ENCODE results near the gene STKLD1.
"Not testable (repeated sequence)": the region's sequence is repeated elsewhere in the genome, so short reads cannot be mapped to it uniquely, and the experiment has no call there.

Gene STKLD1

DNA sequence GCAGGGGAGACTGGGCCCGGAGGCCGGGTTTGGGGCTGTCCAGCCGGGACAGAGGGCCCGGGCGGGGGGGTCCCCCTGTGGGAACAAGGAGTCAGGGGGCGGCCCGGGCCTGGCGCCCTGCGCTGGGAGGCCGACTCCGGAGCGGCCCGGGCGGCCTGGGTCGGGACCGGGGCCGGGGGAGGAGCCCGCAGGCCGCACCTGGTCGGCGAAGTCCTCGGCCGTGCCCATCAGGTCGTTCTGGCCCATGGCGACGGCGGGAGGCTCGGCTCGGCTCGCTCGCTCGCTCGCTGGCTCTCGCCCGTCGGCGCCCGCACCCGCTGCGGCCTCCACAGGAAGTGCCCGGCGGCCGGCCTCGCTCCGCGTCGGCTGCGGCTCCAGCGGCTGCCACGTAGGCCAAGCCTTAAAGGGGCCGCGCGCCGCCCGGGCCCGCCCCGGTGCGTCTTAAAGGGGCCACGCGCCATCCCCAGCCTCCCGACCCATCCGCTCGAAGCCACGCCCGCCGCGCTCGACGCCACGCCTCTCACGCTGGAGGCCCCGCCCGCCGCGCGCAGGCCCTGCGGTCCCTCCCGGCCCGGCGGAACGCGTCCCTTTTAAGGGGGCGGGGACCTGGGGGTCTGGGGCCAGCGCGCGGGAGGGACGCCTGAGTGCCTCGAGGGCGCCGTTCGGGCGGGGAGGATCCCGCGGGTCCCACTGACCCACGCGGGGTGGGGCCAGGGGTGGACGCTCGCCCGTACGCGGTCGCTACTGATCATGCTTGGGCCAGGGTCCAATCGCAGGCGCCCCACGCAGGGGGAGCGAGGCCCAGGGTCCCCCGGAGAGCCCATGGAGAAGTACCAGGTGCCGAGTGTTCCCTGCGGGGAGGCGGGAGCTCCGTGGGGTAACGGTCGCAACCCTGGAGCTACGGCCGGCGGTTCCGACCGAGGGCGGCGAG is at the start of gene STKLD1, which contains the start of gene SURF4:
Gene STKLD1, plus strand, starts transcription at position 643 of the 931 bp plus-strand sequence. Its CDS starts 108 bp downstream, at position 751.
Gene SURF4, minus strand, starts transcription at position 337 of the 931 bp plus-strand sequence. Its CDS starts 91 bp downstream, at position 246.
- DNase-seq: peak; percentile 88

DNA sequence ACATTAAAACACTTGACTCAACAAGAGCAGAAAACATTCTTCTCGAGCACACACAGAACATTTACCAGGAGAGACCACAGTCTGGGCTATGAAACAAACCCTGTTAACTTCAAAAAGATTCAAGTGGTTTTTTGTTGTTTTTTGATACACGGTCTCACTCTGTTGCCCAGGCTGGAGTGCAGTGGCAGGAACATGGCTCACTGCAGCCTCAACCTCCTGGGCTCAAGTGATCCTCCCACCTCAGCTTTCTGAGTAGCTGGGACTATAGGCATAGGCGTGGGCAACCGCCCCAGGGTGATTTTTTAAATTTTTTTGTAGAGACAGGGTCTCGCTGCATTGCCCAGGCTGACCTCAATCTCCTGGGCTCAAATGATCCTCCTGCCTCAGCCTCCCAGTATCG is 49.1 kb upstream of the STKLD1 start:
- DNase-seq: not testable (repeated sequence)

DNA sequence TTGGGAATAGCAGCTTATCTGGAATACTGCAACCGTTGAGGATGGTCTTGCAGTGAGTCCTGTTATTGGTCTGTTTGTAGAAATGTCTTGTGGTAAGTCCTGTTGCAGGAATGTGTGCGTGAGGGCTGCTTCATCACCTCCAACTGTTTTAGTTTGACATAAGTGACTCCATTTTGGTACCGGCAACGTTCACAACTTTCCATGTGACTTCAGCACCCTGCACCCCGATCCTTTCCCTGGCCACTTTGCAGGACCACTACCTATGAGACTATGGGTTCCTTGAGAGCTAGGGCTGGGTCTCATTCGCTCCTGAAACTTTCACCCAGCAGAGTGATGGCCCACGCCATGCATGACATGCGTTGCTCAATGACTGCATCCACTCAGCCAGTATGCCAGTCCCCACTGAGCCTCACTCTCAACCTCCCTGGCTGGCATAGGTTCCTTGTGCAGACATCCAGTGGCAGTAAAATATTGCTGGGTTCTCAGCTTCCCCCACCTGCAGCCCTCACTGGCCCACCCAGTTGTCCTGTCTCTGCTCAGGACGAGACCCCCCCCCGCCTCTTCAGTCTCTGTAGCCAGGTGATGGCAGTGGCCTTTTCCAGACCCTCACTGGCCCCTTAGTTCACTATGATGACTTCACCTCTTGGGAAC is 48.2 kb upstream of the STKLD1 start:
- DNase-seq: no peak

DNA sequence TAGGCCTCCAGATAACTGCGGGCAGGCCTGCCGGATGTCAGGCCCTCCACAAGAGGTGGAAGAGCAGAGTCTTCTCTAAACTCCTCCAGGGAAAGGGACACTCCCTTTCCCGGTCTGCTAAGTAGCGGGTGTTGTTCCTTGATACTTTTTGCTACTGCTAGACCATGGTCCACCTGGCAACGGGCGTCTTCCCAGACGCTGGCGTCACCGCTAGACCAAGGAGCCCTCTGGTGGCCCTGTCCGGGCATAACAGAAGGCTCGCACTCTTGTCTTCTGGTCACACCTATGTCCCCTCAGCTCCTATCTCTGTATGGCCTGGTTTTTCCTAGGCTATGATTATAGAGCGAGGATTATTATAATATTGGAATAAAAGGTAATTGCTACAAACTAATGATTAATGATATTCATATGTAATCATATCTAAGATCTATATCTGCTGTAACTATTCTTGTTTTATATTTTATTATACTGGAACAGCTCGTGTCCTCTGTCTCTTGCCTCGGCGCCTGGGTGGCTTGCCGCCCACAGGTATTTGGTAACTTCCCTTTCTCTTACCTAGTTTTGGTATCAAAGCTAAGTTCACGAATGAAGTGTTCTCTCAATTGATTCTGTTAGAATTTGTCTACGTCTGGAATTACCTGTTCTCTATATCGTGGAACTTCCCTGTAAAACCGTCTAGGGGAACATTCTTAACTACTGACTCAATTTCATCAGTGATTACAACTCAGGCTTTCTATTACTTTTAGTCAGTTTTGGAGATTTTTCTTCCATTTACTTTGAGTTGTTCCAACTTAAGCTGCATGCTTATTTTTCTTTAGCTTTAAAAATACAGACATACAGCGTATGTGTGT is 46.6 kb upstream of the STKLD1 start:
- peak; percentile 8 for DNase-seq

DNA sequence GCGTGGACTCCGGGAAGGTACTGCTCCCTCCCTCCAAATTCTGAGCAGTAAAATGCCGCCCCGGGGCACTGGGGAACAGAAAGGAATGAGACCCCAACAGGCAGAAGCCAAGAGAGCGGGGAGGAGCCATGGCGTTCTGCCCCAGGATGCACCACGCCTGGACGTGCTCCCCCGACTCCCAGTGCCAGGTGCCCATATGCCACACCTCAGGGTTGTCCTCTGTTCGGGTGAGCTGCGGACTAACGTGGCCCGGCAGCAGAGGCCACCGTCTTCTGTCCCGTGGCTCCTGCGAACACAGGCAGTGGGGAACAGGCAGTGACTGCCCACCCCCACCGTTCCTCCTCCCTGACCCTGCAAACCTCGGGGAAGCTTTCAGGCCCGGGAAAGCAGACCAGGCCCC is 44.9 kb upstream of the STKLD1 start:
- no peak for DNase-seq

DNA sequence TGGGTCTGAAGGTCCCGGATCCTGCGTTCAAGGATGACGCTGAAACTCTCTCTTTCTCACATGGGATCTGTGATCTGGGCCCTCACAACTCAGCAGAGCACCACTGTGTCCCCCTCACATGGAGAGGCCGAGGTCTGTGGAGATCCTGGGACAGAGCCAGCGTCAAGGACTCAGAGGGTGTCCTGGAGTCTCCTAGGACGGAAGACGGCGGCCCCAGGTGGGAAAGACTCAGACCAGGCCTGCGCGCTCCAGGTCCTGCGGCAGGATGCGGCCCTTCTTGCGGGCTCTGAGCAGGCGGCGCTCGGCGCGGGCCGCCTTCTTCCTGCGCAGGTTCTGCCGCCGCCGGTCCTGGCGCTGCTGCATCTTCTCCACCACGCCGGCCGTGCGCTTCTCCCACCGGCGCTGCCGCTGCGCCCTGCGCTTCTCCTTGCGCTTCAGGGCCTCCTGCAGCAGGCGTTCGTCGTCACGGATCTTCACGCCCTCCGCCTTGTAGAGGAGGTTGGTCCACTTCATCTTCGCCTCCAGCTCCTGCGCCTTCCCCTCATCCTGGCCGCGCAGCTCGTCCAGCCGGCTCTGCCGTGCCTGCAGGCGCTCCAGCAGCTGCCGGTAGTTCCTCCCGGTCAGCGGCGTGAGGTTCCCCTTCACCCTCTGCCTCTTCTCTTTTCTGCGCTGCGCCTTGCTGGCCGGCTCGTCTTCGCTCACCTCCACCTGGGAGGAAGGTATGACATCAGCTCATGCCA is 44.4 kb upstream of the STKLD1 start:
- DNase-seq: no peak

DNA sequence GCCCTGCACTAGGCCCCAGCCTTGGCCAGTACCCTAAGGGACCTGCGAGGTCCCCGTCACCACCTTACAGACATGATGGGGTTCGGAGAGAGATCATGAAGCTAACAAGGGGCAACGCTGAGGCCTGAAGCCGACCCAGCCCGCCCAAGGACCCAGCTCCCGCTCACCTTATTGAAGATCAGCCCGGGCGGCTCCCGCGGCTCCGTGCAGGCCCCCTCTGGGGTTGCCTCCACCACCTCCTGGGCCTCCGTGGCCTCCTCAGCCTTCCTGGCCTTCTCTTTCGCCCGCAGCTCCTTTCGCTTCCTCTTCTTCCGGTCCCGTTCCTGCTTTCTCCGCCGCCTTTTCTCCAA is 43.8 kb upstream of the STKLD1 start:
- no peak for DNase-seq

DNA sequence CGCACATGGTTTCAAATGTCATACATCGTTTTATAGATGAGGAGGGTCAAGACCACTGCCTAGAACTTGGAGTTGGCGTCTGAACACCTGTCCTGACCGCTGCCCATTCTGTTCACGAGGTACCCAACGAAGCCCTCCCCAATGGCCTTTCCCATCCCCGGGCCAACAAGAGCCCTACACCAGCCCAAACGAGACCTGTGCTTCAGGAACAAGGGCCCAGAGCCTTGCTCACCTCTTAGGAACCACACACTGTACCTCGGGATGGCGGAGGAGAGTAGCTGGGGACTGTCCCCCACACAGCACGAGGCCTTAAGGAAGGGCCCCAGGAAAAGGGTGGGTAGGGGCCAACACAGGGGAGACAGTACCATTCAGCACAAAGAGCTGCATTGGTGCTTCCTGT is 43.2 kb upstream of the STKLD1 start:
- no peak for DNase-seq

DNA sequence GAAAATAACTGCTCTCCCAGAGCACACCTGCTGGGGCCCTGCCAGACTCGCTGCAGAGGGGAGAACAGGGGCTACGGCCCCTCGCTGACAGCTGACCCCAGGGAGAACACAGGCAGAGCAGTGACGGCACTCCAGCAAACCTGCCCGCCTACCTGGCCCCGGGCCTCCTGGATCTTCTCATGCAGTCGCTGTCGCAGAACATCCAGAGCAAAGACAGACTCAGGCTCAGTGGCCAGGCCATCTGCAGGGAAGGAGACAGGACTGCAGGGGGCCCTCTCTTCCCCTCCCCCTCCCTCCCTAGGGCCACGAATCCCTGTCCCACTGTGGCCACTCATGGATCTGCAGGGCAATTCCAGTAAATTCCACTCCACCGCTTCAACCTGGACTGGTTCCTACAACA is 42.6 kb upstream of the STKLD1 start:
- DNase-seq: no peak

DNA sequence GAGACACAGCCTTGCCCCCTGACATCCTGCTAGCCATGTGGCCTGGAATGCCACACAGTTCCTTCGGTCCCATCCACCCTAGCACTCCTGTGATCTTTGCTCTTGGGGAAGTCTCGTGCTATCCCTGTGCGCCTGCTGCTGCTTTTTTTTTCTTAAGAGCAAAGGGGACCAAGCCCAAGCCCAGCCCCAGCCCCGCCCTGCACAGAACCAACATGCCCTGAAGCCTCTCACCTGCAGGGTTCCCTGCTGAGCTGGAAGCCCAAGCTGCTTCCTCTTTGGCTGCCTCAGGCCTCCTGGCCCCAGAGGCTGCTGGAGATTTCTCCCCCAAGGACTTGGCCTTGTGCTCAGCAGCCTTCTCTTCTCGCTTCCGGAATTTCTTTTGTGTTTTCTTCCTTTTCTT is 42.0 kb upstream of the STKLD1 start:
- no peak for DNase-seq

DNA sequence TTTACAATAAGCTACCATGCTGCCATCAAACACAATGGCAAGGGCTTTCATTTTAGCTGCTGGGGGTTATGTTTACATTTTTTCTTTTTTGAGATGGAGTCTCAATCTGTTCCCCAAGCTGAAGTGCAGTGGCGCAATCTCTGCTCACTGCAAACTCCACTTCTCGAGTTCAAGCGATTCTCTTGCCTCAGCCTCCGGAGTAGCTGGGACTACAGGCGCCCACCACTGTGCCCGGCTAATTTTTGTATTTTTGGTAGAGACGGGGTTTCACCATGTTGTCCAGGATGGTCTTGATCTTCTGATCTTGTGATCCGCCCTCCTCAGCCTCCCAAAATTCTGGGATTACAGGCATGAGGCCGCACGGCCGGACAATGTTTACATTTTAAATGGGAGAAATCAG is 41.3 kb upstream of the STKLD1 start:
- DNase-seq: not testable (repeated sequence)

DNA sequence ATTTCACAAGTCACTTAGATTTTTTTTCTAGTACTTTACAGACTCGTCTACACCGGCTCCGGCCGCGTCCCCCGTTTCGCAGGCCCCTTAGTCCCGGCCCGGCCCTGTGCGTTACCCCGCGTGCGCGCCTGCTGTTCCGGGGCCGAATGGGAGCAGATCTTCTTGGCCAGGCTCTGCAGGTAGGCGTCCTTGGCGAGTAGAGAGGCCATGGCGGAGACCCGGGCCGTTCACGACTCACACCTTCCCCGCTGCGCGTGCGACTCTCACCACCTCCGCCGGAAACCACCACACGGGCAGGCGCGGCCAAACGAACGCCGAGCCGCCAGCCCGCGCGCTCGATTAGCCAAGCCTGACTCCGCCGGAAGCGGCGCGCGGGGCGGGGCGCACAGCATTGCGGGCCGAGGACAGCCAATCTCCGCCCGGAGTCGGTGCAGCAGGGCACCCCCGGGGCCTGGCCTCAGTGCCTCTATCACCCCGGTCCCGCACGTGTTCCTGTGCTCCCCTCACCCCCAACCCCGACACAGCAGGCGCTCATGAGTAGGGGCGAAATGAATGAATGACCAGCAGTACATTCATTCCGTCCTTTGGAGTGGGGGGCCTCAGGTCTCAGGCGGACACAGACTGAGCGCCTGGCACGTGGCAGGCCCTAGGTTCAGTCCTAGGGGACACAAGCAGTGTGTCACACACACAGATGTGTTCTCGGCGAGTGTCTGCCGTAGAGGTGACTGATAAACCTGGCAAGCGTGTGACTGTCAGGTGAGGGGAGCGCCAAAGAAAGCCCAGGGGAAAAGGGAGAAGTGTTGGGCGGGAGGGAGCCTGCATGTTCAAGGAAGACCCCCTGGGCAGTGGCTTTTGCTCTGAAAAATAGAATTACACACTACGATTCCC is 40.0 kb upstream of the STKLD1 start, which contains the start of gene SURF6:
Gene SURF6, minus strand, starts transcription at position 265 of the 888 bp plus-strand sequence. Its CDS starts 56 bp downstream, at position 209.
- peak; percentile 87 for DNase-seq

DNA sequence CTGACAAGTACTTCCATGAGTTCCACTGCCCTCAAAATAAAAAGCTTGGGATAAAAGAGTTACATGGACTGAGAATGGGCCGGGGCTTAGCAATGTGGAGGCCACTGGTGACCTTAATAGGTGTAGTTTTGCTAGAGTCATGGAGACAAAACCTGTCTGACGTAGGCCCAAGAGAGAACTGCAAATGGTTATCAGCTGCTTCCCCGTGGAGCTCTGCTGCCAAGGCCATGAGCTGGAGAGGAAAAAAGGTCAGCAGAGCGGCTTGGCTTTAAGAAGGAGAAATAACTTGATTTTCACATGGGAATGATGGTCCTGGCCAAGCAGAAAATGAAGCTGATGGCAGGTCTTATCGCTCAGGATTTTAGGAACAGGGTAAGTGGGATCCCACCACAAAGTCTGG is 36.5 kb upstream of the STKLD1 start:
- no peak for DNase-seq

DNA sequence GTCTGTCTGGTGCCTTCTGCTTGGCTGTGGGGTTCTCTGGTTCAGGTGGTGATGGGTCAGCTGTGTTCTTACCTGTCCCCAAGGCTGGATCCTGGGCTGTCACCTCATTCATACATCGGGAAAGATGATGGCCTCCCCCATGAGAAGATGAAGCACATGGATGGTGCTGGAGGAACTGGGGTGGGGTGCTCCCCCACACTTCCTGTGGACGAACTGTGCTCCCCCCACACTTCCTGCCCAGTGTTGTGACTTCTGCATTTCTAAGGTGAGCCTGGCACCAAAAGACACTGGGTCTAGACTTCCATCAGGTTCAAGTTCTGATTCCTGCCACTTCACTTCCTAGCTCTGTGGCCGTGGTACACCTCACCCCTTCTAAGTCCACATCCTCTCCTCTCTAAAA is 35.9 kb upstream of the STKLD1 start:
- DNase-seq: no peak

DNA sequence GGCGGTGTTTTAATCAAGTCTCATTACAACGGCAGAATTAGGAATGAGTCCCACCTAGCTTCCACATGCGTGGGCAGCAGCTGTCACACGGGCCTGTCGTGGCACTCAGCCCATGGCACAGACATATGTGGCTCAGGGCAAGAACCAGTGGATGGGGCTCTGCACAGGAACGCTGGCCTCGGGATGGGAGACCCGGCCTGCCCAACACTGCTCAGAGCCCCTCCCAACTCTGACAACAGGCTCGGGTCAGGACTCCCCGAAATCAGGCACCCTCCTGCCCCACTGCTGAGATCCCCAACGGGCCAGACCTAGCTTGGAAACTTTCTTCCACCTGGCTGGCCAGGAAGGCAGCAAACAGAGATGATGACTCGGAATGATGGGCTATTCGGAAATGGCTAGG is 35.2 kb upstream of the STKLD1 start:
- no peak for DNase-seq

DNA sequence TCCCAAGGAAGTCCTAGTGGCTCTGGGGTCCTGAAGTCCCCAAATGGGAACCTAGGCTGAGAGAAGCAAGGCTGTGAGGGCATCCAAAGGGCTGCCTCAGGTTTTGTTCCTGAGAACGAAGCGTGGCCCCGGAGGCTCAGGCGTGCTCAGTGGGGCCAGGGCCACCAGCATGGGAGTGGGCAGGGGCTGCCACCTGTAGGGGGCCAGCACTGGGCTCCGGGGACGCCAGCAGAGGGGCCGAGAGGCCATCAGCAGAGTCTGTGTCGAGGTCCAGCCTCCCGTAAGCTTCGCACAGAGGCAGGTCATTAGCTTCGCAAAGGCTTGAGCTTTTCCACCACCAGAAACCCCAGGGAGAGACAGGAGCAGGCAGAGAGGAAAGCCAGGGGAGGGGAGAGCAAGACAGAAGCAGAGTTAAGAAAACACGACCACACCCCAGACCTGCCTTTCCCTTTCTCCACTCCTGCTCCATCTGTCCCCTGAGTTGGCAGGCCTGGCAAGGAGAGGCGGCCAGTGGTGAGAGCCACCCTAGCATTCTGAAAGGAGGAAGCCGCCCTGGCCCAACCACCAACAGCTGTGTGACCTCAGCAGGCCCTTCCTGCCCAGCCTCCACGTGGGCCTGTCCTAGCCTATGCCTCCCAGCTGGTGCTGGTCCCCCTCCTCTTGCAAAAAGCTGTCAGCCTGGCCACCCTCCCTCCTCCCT is 34.6 kb upstream of the STKLD1 start:
- DNase-seq: no peak

DNA sequence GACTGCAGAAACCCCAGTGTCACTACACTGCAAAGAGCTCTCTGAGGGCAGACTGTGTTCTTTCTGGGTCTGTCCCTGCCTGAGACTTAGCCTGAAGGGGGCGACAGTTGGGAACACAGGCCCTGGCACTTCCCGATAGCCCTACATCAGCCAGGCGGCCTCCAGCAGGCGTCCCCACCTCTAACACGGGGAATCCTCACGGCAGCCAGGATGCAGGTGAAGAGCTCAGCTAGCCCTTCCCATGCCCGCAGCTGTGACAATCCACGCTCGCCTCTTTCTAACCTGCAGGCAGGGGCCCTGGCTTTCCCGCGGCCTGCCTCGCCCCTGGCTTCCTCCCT is 34.1 kb upstream of the STKLD1 start:
- no peak for DNase-seq

DNA sequence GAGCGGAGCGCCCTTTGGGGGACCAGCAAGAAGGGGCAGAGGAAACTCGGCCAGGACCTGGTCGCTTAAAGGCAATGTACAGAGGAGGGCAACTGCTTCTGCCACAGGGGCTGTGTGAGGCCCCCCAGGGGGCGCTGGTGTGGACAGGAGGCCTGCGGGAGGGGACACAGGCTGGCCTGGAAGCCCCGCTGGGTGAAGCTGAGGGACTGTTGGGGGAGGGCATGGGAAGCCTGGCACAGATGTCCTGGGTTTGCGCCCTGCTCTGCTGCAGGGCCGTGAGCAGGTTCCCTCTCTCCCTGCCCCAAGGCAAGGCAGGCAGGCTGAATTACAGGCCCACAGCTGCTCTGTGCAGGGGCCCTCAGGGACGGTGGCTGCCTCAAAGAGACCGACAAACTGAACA is 33.6 kb upstream of the STKLD1 start:
- DNase-seq: no peak

DNA sequence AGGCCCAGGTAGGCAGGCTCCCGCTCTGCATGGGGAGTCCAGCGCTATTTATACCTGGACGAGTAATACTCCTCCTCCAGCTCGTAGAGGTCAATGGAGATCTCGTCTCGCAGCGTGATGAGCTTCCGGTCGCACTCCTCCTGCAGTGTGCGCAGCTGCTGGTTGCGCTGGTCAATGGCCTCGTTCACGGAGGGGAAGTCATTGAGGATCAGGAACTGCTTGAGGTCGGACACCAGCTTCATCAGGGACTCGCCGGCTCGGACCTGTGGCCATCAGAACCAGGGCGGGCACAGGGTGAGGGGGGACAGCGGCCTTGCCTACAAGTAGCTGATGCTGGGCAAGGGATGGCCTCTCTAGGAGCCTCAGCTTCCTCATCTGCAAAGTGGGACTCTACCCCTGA is 32.1 kb upstream of the STKLD1 start:
- no peak for DNase-seq

DNA sequence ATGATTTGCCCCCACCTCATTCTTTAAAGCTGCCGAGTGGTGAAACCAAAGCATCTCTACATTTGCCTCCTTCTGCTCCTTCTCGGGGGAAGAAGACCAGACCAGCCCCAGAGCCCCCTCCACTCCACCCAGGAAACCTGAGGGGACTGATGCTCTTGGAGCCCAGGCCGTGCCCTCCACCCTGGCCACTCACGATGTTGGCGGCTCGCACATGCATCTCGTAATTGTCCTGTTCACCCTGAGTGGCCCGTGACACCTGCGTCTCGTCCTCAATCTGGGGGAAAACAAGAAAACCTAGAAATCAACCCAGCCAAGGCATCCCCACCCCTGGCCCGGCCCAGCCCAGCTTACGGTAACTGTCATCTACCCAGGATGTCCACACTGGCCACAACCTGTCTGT is 31.2 kb upstream of the STKLD1 start:
- DNase-seq: no peak

DNA sequence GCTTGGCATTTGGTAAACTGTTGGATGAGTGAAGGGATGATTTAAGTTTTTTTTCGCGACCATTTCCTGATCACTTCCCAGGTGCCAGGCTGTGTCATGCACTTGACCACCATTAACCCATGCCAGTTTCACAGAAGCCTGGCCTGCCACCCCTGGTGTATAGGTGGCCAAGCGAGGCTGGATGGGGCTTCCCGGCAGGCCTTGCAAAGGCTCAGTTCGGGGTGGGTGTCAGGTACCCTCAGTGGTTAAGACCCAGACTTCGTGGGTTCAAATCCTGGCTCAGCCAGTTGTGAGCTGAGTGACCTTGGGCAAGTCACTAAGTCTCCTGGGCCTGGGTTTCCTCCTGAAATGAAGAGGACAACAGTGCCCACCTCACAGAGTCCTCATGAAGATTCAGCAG is 30.6 kb upstream of the STKLD1 start:
- no peak for DNase-seq
